ENCODE data around the gene ARID5B.

ARID5B gene

DNA sequence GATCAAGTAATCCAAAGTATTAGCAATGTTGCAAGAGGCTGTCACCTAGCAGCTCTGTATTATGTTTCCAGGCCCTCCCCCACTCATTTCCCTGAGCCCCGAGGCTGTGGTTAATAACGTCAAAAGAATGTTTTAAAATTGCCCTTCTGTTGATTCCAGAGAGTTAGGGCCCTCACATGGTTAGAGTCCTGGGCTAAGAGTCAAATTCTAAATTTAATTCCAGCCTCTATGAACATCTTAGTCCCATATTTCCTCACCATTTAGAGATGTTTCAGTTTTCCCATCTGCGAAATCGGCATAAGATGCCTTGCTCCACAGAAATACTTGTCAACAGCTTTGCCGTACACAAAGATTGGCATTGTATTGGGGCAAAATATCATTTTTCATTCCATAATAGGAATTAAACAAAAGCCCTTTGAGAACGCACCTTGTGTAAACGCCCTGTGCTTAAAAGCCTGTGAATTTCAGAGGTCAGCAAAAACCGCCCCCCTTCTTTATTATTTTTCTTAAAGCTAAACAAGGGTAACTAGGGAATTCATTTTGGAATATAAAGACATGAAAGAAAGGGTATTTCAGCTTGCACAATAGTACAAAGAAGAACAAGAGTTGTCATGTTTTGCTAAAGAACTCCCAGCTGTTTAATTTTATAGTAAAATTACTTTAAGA is 135.8 kb downstream of the ARID5B start:
- no peak for DNase-seq

DNA sequence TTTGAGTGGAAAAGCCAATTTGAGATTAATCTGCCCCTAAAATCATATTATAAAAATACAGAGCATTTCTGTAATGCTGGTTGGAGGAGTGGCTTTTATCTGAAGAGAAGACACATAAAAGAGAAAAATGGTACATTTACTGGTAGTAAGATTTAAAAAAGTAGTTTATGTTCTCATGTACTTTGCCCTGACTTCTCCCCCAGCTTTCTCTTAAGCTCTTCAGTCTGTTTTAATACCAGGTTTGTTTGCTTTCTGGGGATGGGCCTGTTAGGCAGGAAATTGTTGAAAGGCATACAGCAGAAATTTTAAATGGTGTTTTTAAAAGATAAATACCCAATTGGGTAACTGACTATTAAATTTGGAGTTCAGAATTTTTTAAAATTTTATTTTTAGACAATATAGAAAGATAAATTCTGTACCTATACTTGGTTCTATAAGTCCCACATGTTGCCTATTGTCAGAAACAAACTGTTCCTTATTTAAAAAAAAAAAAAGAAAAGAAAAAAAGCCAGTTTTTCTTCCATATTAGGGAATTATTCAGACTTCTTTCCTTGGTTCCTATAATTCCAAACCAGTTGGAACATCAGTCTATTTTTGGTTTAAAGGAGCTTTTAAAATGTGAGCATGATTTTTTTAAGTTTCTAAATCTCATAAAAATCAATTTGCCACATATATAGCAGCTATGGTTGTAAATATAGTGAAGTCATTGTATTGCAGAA is 136.6 kb downstream of the ARID5B start:
- DNase-seq: no peak

GRCh38 chr10:62038609-62039190 is 137.2 kb downstream of the ARID5B start:
- peak; percentile 56 for DNase-seq

- no peak for DNase-seq
These were observed 138.5 kb downstream of the ARID5B start for GRCh38 chr10:62039954-62040353.

- DNase-seq: no peak
These were observed 139.4 kb downstream of the ARID5B start for GRCh38 chr10:62040881-62041280.

- DNase-seq: no peak
These were observed 142.0 kb downstream of the ARID5B start for GRCh38 chr10:62043421-62044021.

GRCh38 chr10:62044566-62044965 is 143.1 kb downstream of the ARID5B start:
- no peak for DNase-seq

DNA sequence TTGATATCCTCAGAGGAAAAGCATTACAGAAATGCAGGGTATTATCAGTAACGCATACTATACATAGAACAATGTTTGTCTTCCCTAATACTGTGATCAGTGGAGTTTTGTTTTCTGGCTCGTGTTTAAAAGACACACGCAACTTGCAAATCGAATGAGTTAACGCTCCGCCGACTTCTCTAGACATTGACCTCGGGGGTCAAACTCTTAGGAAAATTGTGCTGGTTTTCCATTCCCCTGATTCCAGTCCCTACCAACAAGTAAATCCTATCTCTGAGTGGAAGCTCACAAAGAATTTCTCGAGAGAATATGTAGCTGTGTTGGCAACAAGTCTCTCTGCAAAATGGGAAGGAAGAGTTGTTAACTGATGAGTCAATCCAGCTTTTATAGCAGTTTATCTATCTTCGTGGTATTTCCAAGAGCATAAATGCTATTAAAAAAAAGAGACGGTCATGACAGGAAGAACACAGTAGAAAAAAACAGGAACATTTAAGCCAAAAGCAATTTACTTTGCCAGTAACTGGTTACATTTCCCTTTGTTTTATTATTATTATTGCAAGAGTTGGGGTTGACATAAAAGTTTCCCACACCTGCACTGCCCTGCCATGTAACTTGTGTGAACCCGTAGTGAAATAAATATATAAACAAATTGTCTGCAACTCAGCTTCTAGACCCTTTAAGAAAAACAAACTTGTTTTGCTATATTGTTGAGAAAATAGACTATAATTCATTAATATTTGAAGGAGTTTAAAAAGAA is 144.4 kb downstream of the ARID5B start:
- DNase-seq: no peak

DNA sequence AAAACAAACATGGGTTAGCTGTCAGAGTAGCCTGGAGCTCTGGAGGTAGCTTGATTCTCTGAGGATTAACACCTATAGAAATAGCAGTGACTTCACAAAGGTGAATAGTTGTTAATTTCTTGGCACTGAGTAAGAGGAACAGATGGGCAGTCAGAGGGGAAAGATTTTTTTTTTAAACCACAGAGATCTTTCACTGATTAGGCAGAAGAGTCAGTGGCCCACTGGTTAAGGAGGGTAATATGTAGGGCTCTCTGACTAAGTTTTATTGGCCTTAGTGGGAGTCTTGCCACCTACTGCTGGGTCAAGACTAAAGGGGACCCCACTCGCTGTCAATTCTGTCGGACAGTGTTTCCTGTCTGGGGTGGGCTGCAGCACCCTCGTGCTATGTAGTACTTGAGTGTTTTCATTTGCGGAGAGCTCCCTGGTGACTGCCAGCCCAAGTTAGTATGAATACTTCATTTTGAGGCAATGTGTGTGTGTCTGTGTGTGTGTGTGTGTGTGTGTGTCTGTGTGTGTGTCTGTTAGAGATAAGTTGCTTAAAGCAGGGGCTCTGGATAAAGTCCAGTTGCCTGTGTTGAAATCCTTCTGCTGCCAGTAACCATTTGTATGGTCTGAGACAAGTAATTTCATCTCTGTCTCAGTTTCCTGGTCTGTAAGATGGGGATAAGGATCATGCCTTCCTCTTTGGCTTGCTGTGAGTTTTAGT is 145.2 kb downstream of the ARID5B start:
- DNase-seq: no peak

DNA sequence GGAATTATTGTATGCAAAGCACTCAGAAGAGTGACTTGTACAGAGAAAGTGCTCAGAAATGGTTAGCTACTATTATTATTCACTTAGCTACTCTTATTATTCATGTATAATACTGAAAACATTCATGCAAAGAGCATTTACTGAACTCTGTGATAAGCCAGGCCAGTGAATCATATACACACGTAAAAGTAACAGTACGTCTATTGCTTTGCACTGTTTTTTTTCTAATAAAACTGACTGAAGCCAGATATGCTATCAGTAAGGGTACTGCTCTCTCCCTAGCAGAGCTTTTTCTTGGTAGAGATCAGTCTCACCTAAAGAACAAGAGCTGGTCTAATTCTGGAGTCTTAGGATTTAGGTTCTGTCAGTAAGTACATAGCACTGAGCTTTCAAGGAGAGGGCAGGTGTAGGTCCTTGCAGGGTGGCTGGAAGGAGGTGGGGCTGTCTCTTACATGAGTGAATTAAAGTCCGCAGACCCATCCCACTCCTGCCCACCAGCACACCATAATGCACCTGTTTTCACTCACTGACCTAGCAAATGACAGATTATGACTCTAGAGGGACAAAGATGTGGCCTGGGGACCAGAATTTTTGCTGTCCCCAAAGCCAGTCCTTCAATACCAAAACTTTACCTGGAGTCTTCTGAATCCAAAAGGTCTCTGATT is 145.9 kb downstream of the ARID5B start:
- no peak for DNase-seq

DNA sequence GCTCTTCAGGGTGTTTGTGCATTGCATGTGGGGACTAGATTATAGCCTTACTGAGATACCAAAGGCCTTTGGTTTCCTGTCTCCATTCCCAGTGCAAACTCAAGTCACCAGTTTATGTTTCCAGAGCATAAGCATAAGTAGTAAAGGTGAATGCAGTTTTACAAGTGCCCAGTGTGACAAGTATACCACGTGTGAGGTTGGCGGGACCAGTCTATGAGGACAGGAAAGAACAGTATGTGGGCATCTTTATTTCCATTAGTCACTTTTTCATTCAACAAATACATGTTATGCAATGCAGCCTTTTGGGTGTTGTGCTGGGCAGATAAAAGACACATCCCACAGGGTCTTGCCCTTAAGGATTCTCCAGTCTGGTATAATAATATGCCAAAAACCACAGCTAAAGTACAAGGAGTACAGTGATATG is 146.5 kb downstream of the ARID5B start:
- DNase-seq: no peak

DNA sequence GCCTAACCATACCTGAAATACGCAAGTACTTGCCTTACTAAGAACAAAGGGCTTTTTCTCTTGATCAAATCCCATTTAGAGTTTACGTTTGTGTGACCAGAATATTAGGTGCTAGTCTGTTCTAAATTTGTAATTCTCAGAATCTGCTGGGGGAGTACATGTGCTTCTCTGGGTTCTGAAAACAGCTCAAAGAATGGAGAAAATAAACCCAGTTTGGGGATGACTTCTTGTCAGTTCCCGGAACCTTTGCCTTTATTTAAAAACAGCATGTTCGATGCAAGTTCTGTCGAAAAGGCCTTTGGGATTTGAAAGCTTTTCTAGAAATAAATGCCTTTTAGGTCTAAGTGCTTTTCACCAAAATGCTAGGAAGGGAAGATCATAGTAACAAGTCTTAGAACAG is 147.0 kb downstream of the ARID5B start:
- no peak for DNase-seq

DNA sequence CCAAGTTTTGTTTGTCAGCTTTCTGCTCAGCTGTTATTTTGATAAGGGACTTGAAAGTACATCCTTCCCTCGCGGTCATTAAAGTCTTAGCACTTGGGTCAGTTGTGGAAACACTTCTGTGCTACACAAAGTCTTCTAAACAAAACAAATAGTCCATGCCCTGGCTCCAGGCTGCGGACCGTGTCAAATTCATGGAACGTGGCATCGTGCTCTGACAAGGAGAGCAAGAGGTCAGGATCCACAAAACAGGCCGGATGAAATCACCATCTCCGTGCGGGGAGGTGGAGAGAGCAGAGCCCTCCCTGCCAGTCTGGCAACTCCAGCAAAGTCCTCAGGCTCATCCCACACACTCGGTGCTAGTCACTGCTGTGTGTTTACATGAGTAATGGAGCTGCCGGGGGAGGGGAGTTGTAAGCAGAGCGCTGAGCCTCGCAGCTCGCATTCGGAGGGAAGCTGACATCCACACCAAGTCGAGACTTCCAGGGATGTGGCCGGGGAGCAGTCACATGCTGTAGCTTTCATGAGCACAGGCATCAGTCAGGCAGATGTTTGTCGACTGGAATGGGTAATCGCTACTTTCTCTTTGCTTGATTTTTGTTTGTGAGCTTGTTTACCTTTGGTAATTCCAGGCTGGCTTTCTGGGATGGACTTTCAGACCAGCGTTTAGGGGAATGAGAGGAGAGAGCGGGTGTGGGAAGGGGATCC is 147.6 kb downstream of the ARID5B start:
- DNase-seq: peak; percentile 48

GRCh38 chr10:62049624-62050345 is 148.3 kb downstream of the ARID5B start:
- DNase-seq: no peak

DNA sequence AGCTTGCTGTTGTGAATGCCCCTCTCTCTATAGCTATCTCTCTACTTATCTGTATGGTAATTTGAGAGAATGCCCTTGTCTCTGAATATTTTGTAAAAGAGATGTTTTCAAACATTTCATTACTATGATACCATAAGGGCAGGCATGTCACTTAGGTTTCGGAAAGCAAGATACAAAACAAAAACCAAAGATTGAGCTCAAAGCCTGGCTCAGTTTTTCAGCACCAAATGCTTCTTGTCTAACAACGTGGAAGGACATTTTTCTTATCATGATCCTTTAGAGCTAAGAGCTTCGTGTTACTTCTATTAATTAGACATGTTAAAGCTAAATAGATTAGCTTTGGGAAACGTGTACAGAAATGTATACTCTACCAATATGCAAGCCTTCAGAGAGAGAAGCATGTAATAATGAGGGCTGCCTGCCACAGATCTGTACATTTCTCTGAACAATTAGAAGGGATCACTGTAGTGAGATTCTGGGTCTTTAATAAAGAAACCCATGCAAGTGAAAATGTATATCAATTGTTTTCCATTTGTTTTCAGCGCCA is 148.9 kb downstream of the ARID5B start:
- DNase-seq: no peak

- DNase-seq: peak; percentile 56
These were observed 149.5 kb downstream of the ARID5B start for GRCh38 chr10:62050893-62051433.

DNA sequence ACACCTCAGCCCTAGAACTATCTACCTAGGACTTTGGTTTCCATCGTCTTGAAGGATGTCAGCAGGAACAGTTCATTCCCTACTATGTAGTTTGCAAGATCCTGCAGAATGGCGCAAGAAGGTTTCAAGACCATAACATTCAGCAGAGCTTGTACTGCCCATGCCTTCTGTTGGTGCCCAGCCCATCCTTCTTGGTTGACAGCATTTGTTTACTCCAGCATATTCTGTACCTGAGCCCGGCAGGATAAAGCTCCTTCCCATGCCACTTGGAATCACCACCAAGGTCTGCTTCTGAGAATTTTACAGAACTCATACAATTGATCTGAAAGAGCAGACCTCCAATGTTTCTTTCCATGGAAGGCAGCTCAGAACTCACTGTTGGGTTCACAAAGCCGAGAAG is 150.8 kb downstream of the ARID5B start:
- no peak for DNase-seq

DNA sequence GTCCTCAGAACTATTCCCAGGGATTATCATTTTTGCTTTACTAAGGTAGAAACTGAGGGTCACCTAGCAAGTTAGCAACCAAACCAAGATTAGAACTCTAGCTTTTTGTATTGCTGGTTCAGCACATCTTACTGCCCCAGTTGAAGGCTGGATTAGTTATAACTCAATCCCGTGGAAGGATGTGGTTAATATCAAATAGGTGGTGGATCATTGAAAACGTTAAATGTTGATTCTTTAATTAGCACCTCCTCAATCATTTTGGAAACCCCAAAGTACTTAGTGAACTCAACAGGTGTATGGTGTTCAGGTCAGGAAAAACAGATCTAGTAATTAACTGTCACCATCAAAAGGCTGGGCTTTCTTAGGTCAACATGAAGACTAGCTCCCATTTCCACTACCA is 152.4 kb downstream of the ARID5B start:
- DNase-seq: no peak

- no peak for DNase-seq
These were observed 152.9 kb downstream of the ARID5B start for GRCh38 chr10:62054408-62054807.

GRCh38 chr10:62054830-62055229 is 153.3 kb downstream of the ARID5B start:
- no peak for DNase-seq
